GM21360 (cell line): ENCODE measurements around the gene FOXF1.

Experiments
- ATAC-seq: cut with Tn5 transposase; IDR thresholded peaks from one replicate; pipeline ENCODE4 v1.9.1; 2021; ENCODE audit warnings: mild to moderate bottlenecking, moderate library complexity; ENCODE audit not compliant: unreplicated experiment

FOXF1 gene

GRCh38 chr16:86515777-86516622 lies 5.7 kb downstream of the FOXF1 start:
- ATAC-seq, result no peak

DNA sequence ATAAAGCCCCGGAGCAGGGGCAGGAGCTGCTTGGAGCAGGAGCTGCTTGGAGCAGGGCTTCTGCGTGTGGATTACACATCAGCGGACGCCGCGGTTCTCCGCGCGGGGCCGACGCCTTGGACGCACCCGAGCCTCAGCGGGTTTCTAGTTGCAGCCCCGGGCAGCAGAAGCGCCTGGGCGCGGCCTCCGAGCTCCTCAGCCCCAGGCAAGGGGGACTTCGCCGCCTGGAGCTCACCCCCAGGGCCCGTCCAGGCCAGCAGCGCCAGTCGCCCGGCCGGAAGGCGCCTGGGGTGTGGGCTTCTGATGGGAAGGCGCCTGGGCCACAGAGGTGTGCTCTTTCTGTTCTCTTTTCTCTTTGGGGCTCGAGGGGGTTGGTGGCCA lies 6.3 kb downstream of the FOXF1 start:
- ATAC-seq, result no peak

GRCh38 chr16:86517033-86517432 lies 6.7 kb downstream of the FOXF1 start:
- ATAC-seq, result no peak

DNA sequence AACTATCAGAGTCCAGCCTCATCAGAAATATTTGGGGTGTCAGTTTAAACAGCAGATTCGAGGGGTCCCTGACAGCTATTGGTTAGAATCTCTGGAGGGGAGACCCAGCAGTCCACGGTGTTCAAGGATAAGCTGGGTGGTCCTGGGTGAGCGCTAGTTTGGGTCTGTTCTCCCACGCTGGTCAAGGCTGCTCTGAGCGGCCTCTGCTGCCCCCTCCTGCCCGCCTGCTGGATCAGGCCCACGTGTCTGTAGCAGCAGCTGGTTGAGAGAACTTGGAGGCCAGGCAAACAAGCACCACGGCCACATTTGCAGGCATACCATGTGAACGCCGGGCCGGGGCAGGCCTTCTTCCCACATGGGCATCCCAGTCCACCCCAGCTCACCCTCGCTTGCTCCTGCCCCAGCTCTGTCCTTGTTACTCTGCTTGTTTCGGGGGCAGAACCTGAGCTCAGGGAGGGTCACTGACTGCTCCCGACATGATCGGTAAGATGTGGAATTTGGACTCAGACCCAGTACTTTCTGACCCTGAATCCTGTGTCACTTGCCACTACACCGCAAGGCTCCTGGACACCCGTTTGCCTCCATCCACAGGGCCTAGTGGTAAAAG lies 7.4 kb downstream of the FOXF1 start:
- ATAC-seq, result no peak

DNA sequence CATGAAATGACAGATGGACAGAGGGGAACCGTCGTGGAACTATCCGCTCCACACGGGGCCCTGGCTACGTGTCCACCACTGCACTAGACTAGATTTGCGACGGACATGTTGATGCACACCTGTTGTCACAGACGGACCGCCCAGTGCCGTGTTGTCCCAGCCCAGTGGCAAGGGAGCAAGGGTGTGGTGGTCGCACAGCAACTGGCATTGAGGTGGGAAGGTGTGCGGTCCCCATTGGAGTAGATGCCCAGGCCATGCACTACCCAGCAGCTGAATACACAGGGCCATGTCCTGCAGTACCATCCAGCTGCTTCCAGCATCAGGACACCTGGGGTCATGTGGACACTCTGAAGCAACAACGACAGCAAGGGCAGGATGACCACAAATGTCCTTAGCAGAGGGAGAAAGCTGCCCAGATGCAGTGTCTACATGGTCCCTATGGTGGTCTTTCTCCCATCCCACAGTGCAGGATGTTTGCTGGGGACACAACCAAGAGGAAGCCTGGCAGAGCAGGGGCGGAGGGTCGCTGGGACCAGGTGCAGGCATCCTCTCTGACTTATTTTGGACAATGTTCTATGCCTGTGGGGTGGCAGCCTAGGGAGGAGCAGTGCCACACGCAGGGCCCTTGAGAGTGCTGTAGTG lies 8.8 kb downstream of the FOXF1 start:
- no peak for ATAC-seq

GRCh38 chr16:86519649-86520316 lies 9.5 kb downstream of the FOXF1 start:
- no peak for ATAC-seq

DNA sequence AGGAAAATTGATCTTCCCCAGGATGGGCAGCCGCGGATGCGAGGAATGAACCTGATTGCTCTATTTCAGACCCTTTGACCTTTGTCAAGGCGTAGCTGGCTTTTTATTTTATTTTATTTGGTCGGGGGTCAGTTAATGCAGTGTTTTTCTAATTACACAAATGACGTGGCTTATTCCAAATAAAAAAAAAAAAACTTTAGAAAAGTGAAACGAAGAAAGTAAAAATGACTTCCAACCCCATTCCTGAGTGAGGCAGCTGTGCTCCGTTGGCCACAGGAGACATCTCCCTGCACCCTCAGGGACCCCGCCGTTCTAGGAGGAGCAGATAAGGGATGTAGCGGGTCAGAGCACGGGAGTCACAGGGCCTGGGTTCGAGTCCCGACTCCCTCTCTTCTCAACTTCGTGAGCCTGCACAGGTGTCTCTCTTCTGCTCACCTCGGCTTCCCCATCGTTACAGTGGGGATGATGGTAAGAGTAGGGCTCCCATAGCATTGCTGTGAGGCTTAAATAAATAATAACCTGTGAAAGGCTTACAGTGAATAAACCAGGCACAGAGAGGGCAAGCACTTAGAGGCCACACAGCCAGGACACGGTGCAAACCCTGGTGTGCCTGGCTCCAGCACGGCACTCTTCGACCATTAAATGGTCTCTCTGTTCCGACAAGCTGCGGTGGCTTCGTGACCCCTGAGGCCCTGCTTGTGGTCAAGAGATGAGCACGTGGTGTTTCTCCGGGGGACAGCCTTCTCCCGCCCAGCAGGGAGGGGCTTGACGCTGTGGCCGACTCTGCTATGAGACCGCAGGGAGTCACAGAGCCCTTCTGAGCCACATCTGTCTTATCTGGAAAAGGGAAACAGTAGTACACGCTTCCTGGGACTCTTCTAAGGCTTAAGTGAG lies 10.2 kb downstream of the FOXF1 start:
- no peak for ATAC-seq

- ATAC-seq, result no peak
These were observed 11.2 kb downstream of the FOXF1 start for GRCh38 chr16:86521236-86522197.

DNA sequence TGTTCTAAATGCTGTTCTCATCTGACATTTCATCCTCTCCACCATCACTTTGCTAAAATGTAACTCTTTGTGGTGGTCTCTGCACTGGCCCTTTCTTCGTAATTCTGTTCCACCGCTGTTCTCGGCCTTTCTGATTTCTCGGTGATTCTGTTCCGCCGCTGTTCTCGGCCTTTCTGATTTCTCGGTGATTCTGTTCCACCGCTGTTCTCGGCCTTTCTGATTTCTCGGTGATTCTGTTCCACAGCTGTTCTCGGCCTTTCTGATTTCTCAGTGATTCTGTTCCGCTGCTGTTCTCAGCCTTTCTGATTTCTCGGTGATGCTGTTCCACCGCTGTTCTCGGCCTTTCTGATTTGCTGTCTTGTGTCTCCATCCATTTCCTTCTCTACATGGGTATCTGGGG lies 12.3 kb downstream of the FOXF1 start:
- no peak for ATAC-seq

- ATAC-seq, result no peak
These were observed 12.9 kb downstream of the FOXF1 start for GRCh38 chr16:86523166-86523740.

DNA sequence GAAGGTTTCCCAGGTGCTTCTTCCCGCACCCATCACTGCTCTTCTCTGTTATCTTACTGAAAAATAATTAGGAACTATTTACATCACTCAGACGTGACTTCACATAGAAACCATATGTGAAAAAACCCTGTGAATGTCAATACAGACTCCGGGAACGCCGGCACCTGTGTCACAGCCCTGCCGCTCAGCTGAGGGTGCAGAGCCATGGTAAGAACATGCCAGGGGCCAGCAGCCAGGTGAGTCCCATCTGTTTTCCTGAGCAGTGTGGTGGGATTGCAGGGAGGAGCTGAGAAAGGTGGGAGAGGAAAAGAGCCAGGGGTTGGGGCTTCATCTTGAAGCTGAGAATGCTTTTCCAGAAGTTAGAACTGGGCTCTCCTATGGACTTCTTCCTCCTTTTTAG lies 13.7 kb downstream of the FOXF1 start:
- no peak for ATAC-seq

GRCh38 chr16:86525696-86526095 lies 15.4 kb downstream of the FOXF1 start:
- no peak for ATAC-seq

DNA sequence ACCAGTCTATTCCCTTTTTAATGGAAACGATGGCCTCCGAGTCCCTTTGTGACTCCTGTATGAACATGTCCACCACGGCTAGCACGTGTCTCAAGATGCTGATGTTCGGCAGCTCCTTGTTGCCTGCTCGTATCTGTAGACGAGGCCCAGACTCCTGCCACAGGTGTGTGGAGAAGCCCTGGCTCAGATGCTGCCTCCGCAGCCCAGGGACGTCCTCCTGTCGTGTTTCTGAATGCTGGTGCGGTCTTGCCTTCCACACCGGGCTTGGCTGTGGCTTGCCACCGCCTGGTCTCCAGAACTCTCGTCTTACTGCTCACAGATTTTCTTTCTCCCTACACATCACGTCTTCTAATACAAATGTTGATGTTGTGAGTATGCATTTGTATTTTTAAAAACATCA lies 17.0 kb downstream of the FOXF1 start:
- no peak for ATAC-seq

DNA sequence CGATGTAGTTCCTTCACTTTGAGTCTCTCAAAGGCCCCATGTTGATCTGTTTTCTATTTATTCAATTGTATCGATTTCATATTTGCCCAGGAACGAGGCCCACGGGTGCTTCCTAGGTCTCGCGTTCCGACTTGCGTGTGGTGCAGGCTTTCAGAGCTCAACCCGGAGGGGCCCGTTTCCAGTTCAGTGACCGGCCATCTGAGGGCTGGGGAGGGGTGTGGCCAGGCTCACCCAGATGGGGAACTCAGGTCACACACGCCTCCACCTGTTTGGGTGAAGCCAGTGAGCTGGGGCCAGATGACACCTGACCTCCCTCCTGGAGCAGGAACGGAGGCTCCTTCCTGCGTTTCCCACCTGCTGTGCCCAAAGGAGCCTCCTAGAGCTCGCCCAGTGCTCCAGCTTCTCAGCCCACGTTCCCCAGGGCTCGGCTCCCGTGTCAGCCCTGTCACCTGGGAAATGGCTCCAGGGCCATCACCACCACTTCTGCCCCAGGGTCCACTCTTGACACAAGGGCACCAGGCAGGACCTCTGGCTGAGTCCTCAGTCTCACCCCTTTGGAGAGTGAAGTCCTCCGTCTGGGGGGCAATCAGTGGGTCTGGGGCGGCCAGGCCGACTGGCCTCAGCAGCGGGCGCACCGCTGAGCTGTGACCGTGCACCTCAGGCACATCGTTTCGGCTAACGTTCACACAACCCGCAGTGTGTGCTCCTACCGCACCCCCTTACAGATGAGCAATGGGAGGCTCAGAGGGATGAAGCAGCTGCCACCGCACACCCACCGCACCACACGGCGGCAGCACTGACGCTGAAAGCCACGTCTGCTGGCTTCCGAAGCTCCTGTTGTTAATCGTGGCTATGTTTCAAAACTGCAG lies 18.0 kb downstream of the FOXF1 start:
- ATAC-seq, result no peak

DNA sequence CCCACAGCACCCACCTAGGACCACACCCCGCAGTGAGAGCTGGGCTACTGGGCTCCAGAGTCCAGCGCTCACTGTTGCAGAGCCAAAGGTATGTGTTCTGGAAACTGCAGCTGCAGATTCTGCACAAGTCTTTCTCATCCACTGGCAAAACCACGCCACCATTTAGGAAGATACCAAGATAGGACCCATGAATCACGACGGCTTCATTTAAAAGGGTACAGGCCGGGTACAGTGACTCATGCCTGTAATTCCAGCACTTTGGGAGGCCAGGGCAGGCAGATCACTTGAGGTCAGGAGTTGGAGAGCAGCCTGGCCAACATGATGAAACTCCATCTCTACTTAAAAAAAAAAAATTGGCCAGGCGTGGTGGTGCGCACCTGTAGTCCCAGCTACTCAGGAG lies 18.8 kb downstream of the FOXF1 start:
- no peak for ATAC-seq

DNA sequence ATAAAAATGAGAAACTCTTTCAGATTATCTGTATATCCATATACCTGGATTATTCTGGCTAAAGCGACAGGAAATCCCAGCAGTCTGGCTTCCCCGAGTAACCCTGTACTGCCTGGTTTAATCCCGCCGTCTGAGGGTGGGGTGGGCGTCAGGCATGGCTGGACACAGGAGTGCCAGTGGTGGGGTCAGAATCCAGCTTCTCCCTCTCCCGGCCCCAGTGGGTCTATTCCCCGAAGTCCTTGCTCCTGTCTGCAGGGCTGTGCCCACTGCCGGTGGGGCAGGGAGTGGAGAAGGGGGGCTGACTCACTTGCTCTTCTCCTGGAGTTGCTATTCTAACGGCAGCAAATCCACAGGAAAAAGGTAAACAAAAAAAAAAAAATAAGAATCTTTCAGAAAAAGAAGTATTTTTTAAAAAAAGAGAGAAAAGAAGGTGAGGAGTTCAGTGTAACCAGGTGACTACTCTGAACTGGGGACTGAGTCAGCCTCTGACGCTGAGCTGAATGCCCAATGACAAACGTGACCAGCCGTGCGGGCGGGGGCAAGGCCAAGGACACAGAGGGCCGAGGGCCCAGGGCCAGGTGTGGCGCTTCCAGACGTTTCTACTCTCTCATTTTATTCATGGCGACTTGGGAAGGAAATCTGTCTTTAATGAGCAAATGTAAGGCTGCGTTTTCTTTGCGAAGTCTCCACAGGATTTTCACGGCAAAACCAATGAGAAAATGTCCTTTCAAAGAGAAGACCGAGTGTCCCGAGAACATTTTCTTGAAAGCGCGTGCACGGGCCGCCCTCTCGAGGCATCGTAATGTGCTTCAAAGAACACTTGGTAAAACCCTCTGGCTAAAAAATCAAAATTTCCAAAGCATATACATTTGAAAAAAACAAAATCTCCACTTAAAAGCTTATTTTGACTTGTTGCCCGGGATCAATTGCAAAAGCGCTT lies 20.2 kb downstream of the FOXF1 start:
- no peak for ATAC-seq

DNA sequence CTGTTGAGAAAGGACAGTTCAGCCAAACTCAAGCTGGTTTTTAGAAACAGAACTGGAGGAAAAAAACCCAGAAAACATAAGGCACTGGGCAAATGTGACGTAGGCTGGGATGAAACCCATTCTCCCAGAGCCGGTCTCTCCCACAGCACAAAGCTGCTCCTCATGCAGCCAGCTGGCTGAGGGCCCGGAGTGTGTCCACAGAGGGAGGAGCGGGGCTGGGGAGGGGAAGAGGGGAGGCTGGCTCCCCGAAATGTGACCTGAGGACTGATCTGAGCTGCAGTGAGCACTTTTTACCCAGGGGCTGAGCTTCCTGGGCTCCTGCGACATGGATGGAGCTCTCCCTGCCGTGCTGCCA lies 20.8 kb downstream of the FOXF1 start:
- no peak for ATAC-seq
